Progenitor cell of endocrine pancreas (in vitro differentiated cells): ENCODE measurements around the gene SLC9A3. TPM values are rescaled to one million over a fixed set of nuclear protein-coding genes. Genes with fewer than 3 reads are reported as not detected.

Source experiments
- DNase-seq: peaks from one replicate; pipeline ENCODE4 v3.0.0; 2021; ENCODE audit warnings: low spot score; ENCODE audit not compliant: unreplicated experiment
- H3K27ac Mint-ChIP-seq: 2 replicates; pipeline ENCODE4 v1.8.0; 2021; ENCODE audit warnings: mild to moderate bottlenecking, moderate library complexity, mixed read lengths
- H3K27me3 Mint-ChIP-seq: 2 replicates; pipeline ENCODE4 v1.8.0; 2021; ENCODE audit warnings: mixed read lengths
- H3K36me3 Mint-ChIP-seq: 2 replicates; pipeline ENCODE4 v1.8.0; 2022; ENCODE audit warnings: mixed read lengths; ENCODE audit not compliant: insufficient read depth
- H3K4me1 Mint-ChIP-seq: 2 replicates; pipeline ENCODE4 v1.8.0; 2021; ENCODE audit warnings: low read depth, mixed read lengths
- H3K4me3 Mint-ChIP-seq: 2 replicates; pipeline ENCODE4 v1.8.0; 2021; ENCODE audit warnings: low read depth, mild to moderate bottlenecking, moderate library complexity, mixed read lengths
- H3K9me3 Mint-ChIP-seq: 2 replicates; pipeline ENCODE4 v1.8.0; 2021; ENCODE audit warnings: low read depth, mixed read lengths
- total RNA-seq: library from RNA; stranded (reverse); gene quantifications from 2 replicates; pipeline ENCODE4 v1.2.1, GENCODE V29; 2021
- TF ChIP-seq, protein P1 (sequence below): fragments of 200-600 bp; sonication (generic); IDR thresholded peaks from one replicate; pipeline ENCODE4 v1.5.0; 2021; ENCODE audit warnings: antibody characterized with exemption, mild to moderate bottlenecking; ENCODE audit not compliant: unreplicated experiment

The SLC9A3 gene
- total RNA-seq, 1 donor from 2014 or later: 1.7 TPM

DNA sequence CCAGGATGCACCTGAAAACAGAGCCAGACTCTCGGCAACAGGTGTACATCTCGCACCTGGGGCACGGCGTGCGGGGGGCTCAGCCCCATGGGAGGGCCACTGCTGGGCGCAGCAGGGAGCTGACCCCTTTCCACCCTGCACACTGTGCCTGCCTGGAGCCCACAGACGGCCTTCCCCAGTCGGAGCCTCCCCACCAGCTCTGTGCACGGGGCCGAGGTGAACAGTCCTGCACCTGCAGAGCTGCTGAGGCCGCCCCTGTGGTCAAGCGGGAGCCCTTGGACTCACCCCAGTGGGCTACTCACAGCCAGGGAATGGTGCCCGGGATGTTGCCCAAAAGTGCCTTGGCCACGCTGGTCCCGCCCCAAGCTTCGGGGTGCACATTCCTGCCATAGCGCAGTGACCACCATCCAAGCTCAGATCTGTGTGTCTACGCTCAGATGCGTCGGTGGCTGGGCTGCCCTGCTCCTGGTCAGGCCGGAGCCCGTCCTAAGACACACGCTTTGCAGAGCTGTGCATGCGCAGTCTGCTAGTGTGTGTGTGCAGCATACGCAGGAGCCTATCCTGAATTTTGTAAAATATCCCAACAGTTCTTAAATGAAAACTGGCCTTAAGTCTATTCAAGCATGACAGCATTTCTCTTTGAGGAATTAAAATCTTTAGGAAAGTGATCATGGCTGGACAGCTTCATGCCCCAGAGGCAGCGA lies 89.7 kb downstream of the SLC9A3 start:
- TF ChIP-seq, protein P1, sequence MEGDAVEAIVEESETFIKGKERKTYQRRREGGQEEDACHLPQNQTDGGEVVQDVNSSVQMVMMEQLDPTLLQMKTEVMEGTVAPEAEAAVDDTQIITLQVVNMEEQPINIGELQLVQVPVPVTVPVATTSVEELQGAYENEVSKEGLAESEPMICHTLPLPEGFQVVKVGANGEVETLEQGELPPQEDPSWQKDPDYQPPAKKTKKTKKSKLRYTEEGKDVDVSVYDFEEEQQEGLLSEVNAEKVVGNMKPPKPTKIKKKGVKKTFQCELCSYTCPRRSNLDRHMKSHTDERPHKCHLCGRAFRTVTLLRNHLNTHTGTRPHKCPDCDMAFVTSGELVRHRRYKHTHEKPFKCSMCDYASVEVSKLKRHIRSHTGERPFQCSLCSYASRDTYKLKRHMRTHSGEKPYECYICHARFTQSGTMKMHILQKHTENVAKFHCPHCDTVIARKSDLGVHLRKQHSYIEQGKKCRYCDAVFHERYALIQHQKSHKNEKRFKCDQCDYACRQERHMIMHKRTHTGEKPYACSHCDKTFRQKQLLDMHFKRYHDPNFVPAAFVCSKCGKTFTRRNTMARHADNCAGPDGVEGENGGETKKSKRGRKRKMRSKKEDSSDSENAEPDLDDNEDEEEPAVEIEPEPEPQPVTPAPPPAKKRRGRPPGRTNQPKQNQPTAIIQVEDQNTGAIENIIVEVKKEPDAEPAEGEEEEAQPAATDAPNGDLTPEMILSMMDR: no peak
- peaks cover 6% of the 10 kb centered on the region for H3K27me3 Mint-ChIP-seq
- no peaks in the 10 kb centered on the region for H3K36me3 Mint-ChIP-seq
- peaks cover 4% of the 10 kb centered on the region for H3K4me1 Mint-ChIP-seq
- DNase-seq: peak; percentile 7
- H3K9me3 Mint-ChIP-seq: no peaks in the 10 kb centered on the region
- no peak overlapping the region for H3K27ac Mint-ChIP-seq
- no peak overlapping the region for H3K4me3 Mint-ChIP-seq

- Mint-ChIP-seq H3K36me3 (no peaks in the 10 kb centered on the region), H3K9me3 (no peaks in the 10 kb centered on the region), H3K27ac (no peak overlapping the region), H3K27me3 (peaks cover 6% of the 10 kb centered on the region), H3K4me1 (peaks cover 4% of the 10 kb centered on the region), H3K4me3 (no peak overlapping the region)
- TF ChIP-seq, protein P1: no peak
- peak; percentile 8 for DNase-seq
These were observed 90.4 kb downstream of the SLC9A3 start for GRCh38 chr5:433836-434235.

DNA sequence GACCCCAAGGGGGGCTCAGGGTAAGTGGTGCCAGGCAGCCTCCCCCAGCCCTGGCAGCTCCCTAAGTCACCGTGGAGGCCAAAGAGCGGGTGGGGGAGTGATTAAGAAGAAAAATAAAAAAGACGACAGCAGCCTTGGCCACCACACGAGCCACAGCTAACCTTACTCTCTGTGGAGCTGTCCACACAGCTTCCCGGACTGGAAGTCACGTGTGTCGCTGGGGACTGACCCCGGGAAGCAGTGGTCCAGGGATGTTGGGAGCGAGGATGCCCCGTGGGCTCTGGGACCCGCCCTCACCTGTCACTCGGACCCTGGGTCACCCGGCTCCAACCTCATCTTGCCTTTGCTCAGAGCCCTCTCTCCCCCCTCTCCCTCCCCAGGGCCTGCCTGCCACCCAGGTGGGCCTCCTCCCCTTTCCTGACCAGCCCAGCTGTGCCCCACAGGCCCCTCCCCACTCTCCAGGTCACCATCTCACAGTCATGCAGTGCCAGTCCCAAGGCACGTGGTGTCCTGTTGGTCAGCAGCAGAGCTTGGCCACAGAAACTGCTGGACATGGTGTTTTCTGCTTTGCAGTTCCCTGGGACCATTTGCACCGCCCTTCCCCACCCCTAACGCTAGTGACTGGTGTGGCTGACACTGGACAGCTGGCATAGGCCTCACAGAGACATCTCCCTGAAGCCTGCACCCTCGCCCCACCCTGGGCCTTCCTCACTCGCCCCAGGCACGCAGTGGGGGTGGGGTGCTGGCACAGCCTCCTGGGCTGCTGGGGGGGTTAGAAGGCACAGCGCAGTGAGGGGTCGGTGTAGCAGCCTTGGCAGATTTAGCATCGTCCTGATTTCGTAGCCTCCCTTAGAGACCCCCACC lies 91.1 kb downstream of the SLC9A3 start:
- TF ChIP-seq, protein P1: no peak
- no peak overlapping the region for H3K4me3 Mint-ChIP-seq
- peaks cover 4% of the 10 kb centered on the region for H3K4me1 Mint-ChIP-seq
- H3K27me3 Mint-ChIP-seq: peaks cover 6% of the 10 kb centered on the region
- DNase-seq: no peak
- H3K9me3 Mint-ChIP-seq: no peaks in the 10 kb centered on the region
- H3K36me3 Mint-ChIP-seq: no peaks in the 10 kb centered on the region
- H3K27ac Mint-ChIP-seq: no peak overlapping the region

DNA sequence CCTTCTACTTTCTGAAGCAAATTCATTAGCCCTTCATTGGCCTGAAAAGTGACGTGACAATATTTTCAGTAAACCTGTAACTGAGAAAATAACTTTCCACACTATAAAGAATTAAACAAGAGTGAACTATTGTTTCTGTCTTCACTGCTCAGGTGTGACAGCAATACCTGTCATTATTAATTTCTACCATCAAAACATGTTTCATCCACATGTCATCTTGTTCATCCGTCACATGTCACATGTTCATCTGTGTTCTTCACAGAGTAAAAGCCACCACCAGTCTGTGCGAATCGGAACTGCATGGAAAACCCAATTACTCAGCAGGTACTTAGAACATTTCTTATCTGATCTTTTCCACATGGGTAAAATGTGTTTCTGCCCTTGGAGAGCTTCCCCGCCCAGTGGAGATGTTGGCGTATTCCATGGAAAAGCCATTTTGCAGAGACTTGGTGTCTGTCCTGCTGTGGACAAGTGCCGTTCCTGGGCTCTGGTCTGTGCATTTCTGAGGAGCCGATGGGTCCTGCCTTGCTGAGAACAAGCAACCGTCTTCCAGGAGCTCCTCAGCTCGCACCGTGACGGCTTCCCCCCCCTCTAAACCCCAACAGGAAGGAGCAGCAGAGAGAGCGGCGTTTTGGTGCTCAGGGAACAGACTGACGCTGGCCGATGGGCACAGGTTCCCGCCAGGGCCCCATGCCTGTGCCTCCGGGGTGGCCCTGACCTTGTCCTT lies 91.9 kb downstream of the SLC9A3 start:
- H3K4me1 Mint-ChIP-seq: peaks cover 4% of the 10 kb centered on the region
- TF ChIP-seq, protein P1: no peak
- no peak overlapping the region for H3K4me3 Mint-ChIP-seq
- peak; percentile 7 for DNase-seq
- H3K27me3 Mint-ChIP-seq: peaks cover 6% of the 10 kb centered on the region
- H3K9me3 Mint-ChIP-seq: no peaks in the 10 kb centered on the region
- no peak overlapping the region for H3K27ac Mint-ChIP-seq
- no peaks in the 10 kb centered on the region for H3K36me3 Mint-ChIP-seq

GRCh38 chr5:431711-432050 lies 92.6 kb downstream of the SLC9A3 start:
- Mint-ChIP-seq H3K36me3 (no peaks in the 10 kb centered on the region), H3K27ac (no peak overlapping the region), H3K9me3 (peaks cover 2% of the 10 kb centered on the region), H3K4me1 (peaks cover 4% of the 10 kb centered on the region), H3K27me3 (peaks cover 6% of the 10 kb centered on the region), H3K4me3 (no peak overlapping the region)
- TF ChIP-seq, protein P1: no peak
- no peak for DNase-seq
